ENCODE results near the gene PPL. TPM values are rescaled to one million over a fixed set of nuclear protein-coding genes. Genes with fewer than 3 reads are reported as not detected.

Gene PPL
- total RNA-seq, 1 donor, result 0.86 TPM

DNA sequence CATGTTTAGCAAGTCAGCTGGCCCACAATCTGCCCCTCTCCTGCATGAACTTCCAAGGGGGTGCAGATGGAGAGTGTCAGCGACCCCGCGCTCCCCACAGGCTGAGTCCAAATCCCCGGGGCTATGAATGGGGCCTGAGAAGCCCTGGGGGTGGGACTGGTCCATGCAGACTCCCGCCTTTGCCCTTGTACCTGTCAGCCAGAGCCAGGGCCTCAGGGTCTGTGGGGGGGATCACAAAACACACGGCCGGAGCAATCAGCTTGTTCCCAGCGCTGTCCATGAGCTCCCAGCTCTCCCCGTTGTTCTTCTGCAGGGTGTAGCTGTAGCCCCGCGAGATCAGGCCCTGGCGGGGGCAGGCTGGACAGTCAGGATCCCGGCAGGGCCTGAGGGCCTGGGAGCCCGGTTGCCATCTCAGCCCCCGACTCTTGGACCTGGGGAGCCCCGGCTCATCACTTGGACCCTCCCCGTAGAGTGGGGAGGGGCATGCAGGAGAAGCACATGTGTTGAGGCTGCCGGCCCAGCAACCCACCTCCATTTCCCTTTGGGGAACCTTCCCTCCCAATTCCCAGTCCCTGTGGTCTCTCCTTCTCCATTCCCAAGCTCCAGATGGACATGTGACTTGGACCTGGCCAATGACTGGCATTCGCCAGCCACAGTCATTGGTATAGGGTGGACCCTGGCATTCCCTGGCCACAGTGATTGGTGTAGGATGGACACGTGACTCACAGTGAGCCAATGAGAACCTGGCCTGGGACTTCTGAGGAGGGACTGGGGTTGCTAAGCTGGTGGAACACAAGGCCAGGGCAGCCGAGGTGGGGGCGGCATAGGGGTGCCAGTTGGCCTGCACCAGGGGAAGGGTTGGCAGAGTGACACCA is 42.4 kb downstream of the PPL start:
- DNase-seq (ENCODE audit: low read depth), result no peak
- TF ChIP-seq, protein P1, sequence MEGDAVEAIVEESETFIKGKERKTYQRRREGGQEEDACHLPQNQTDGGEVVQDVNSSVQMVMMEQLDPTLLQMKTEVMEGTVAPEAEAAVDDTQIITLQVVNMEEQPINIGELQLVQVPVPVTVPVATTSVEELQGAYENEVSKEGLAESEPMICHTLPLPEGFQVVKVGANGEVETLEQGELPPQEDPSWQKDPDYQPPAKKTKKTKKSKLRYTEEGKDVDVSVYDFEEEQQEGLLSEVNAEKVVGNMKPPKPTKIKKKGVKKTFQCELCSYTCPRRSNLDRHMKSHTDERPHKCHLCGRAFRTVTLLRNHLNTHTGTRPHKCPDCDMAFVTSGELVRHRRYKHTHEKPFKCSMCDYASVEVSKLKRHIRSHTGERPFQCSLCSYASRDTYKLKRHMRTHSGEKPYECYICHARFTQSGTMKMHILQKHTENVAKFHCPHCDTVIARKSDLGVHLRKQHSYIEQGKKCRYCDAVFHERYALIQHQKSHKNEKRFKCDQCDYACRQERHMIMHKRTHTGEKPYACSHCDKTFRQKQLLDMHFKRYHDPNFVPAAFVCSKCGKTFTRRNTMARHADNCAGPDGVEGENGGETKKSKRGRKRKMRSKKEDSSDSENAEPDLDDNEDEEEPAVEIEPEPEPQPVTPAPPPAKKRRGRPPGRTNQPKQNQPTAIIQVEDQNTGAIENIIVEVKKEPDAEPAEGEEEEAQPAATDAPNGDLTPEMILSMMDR (IDR thresholded peaks at IDR 0.05; ENCODE audit: insufficient read depth, low read depth, low read length), result no peak
- no peak overlapping the region for H3K4me3 ChIP-seq (ENCODE audit: low read depth, low read length)

DNA sequence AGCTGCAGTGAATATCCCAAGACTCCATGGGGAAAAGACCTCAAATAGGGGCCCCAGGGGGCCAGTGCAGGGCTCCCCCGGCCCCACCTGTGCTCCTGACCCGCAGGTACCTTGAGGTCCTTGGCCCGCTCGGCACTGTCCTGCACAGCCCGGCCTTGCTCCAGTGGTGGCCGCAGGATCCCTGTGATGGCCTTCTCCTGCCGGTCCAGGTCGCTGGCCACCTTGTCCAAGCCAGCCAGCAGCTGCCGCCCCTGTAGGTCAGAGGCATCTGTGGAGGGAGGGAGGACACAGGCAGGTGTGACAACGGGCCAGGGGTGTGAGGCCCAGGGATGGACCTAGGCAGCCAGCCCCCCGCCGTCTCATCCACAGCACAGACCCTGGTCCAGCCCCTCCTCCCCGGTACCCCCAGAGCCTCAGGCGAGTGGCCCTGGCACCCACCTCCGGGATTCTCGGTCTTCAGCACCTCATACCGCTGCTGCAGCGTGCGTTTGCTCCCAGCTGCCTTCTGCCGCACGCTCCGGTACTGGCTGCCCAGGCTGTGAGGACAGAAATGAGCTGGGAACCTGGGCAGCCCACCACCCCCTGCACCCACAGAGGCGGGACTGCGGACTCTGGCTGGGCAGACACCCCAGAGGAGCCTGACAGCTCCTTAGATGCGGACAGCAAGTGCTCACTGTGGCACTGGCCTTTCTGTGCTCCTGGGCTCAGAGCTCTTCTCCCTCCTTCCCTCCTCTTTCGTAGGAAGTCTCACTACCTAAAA is 43.7 kb downstream of the PPL start:
- no peak for DNase-seq (ENCODE audit: low read depth)
- TF ChIP-seq, protein P1 (IDR thresholded peaks at IDR 0.05; ENCODE audit: insufficient read depth, low read depth, low read length), result no peak

DNA sequence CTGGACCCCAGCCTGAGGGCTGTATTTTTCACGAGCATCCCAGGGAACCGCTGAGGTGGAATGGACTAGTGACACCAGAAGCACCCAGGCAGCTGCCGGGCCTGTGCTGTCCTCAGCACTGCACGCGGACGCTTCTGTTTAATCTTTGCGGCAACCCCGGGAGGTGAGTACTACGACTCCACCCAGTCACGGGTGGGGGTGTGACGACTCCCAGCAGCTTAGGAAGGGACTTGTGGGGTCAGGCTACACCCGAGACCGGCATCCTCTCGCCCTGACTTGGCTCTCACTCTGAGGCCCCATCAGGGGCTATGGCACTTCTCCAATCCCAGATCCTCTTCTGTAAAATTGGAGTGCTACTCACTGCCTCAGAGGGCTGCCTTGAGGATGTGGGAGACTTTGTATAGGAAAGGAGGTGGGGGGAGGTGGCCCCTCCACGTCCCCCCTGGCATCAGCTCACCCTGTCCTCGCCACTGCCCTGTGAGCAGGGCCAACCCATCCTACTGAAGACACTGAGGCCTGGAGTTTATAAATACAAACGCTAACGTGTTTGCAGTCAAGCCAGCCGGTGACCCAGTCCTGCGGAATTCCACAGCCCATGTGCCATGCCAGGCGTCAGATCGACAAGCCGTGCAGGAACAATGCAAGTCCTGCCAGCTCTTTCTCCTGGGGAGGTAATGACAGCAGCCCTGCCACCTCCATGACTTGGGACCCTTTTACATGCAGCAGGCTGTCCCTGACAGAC is 44.4 kb downstream of the PPL start:
- TF ChIP-seq, protein P1 (IDR thresholded peaks at IDR 0.05; ENCODE audit: insufficient read depth, low read depth, low read length), result no peak
- DNase-seq (ENCODE audit: low read depth), result peak; percentile 79
- no peak overlapping the region for H3K4me3 ChIP-seq (ENCODE audit: low read depth, low read length)

More for the DNA sequence above, 43.7 kb downstream of the PPL start:
- no peak overlapping the region for H3K4me3 ChIP-seq (ENCODE audit: low read depth, low read length)

DNA sequence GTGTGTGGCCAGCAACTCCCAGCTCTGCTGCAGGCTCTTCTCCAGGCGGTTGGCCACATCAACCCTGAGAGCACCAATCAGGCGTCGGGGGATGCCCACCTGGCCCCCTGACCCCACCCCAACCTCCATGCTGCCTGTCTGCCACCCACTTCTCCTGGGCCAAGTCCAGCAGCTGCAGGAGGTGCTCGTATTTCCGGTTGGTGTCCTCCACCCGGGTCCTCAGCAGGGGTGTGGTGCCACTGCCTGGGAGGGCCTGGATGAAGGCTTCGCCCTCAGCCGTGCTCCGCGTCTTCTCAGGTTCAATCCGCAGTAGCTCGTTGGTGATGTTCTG is 45.1 kb downstream of the PPL start:
- no peak for DNase-seq (ENCODE audit: low read depth)
- H3K4me3 ChIP-seq (ENCODE audit: low read depth, low read length), result no peak overlapping the region
- TF ChIP-seq, protein P1 (IDR thresholded peaks at IDR 0.05; ENCODE audit: insufficient read depth, low read depth, low read length), result no peak

DNA sequence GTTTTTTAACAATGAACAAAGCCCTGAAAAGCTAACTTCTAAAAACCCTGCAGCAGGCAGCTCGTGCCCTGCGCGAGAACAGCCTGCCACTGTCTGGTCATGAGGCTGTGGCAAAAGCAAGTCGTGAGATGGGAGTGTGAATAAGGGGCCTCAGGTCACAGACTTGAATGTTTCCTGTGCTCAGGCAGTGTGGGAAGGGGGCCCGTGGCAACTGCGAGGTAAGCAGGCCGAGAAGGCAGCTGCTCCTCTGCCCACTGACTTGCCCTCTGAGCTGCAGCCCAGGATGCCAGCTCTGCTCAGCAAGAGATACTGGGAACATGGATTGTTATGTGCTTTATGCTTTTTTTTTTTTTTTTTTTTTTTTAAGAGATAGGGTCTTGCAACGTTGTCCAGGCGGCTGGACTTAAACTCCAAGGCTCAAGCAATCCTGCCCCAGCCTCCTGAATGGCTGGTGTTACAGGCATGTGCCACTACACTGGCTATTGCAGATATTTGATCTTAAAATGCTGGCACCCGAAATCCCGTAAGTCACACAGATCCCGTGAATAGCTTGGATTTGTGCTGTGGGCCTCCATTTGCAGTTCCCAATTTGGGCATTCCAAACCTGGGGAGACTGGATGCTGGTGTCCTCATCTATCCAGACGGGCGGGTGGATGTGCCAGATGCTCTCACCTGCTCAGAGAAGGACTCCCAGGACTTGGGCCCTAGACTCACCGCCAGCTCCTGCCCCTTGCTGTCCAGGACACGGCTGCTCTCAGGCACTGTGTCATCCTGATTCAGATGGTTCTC is 45.7 kb downstream of the PPL start:
- TF ChIP-seq, protein P1 (IDR thresholded peaks at IDR 0.05; ENCODE audit: insufficient read depth, low read depth, low read length), result no peak
- no peak for DNase-seq (ENCODE audit: low read depth)
- H3K4me3 ChIP-seq (ENCODE audit: low read depth, low read length), result no peak overlapping the region

GRCh38 chr16:4890686-4891085 is 46.3 kb downstream of the PPL start:
- DNase-seq (ENCODE audit: low read depth), result no peak
- TF ChIP-seq, protein P1 (IDR thresholded peaks at IDR 0.05; ENCODE audit: insufficient read depth, low read depth, low read length), result no peak
- H3K4me3 ChIP-seq (ENCODE audit: low read depth, low read length), result no peak overlapping the region

All from fibroblast of villous mesenchyme (primary cell).